HG03066 (cell line): ENCODE results near the gene BNIP5.

ENCODE experiments used
- ATAC-seq: cut with Tn5 transposase; IDR thresholded peaks from one replicate; pipeline ENCODE4 v1.9.1; 2021; ENCODE audit warnings: low read depth; ENCODE audit not compliant: unreplicated experiment

BNIP5 gene

GRCh38 chr6:36336779-36337241 lies at the start of gene BNIP5:
BNIP5 (minus strand) TSS chr6:36336888; CDS start chr6:36330690, 6,198 bp downstream.
- no peak for ATAC-seq

GRCh38 chr6:36384095-36384494 lies 47.4 kb upstream of the BNIP5 start:
- ATAC-seq = no peak

- ATAC-seq = no peak
Observed at GRCh38 chr6:36383606-36384005, 46.9 kb upstream of the BNIP5 start.

GRCh38 chr6:36382976-36383375 lies 46.3 kb upstream of the BNIP5 start:
- no peak for ATAC-seq

GRCh38 chr6:36381502-36382389 lies 45.1 kb upstream of the BNIP5 start:
- no peak for ATAC-seq

GRCh38 chr6:36380166-36380565 lies 43.5 kb upstream of the BNIP5 start:
- no peak for ATAC-seq

GRCh38 chr6:36378936-36379335 lies 42.2 kb upstream of the BNIP5 start:
- no peak for ATAC-seq

- no peak for ATAC-seq
Observed at GRCh38 chr6:36378243-36378920, 41.7 kb upstream of the BNIP5 start.

- no peak for ATAC-seq
Observed at GRCh38 chr6:36377594-36377993, 40.9 kb upstream of the BNIP5 start.

GRCh38 chr6:36376742-36377141 lies 40.1 kb upstream of the BNIP5 start:
- no peak for ATAC-seq

- ATAC-seq = no peak
Observed at GRCh38 chr6:36376183-36376582, 39.5 kb upstream of the BNIP5 start.

- ATAC-seq = no peak
Observed at GRCh38 chr6:36375644-36376155, 39.0 kb upstream of the BNIP5 start.

- ATAC-seq = no peak
Observed at GRCh38 chr6:36374972-36375371, 38.3 kb upstream of the BNIP5 start.

- no peak for ATAC-seq
Observed at GRCh38 chr6:36374194-36374593, 37.5 kb upstream of the BNIP5 start.

GRCh38 chr6:36373368-36374019 lies 36.8 kb upstream of the BNIP5 start:
- ATAC-seq = no peak

- no peak for ATAC-seq
Observed at GRCh38 chr6:36372088-36372487, 35.4 kb upstream of the BNIP5 start.

- ATAC-seq = no peak
Observed at GRCh38 chr6:36371211-36371610, 34.5 kb upstream of the BNIP5 start.

GRCh38 chr6:36370638-36371037 lies 34.0 kb upstream of the BNIP5 start:
- ATAC-seq = no peak

GRCh38 chr6:36368921-36369865 lies 32.5 kb upstream of the BNIP5 start:
- ATAC-seq = no peak

- ATAC-seq = no peak
Observed at GRCh38 chr6:36368421-36368820, 31.7 kb upstream of the BNIP5 start.
